GM21619 (cell line): Measurements from ENCODE around the gene NAV1.
"Not testable (repeated sequence)": the region's sequence is repeated elsewhere in the genome, so short reads cannot be mapped to it uniquely, and the experiment has no call there.

Experiments used
- ATAC-seq: cut with Tn5 transposase; IDR thresholded peaks from one replicate; pipeline ENCODE4 v1.9.1; 2021; ENCODE audit not compliant: unreplicated experiment

Gene NAV1

GRCh38 chr1:201565024-201565730 is 26.2 kb downstream of the NAV1 start:
- no peak for ATAC-seq

GRCh38 chr1:201565771-201566528 is 27.0 kb downstream of the NAV1 start:
- no peak for ATAC-seq

DNA sequence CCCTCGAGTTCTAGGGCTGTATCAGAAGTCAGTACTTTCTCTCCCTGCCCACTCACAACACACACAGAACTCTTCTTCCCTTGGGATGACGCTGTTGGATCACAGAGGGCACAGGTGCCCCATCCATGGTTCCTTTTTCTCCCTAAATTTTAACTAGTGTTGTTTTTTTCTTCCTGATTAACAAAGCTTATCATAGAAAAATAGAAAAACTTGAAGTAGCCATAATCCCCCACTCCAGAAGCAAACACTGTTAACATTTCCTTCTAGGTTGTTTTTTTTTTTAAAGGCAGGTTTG is 27.5 kb downstream of the NAV1 start:
- no peak for ATAC-seq

GRCh38 chr1:201566933-201567801 is 28.2 kb downstream of the NAV1 start:
- no peak for ATAC-seq

DNA sequence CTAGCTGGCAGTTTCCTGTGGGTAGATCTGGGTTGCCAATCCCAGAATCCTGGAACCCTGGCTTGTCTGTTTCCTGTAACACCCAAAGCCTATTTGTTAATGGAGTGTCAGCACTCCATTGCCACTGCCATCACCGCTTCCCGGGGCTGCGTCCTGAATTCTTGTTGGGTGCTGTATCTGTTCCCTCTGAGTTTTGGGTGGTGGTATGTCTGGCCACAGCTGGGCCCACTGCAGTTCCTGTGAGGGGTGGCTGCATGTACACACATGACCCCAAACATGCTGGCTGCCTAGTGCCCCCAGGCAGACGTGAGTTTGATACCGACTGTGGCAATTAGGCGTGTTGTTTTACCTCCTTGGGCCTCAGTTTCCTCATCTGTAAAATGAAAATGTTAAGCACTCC is 29.3 kb downstream of the NAV1 start:
- no peak for ATAC-seq

- ATAC-seq = no peak
Observed at GRCh38 chr1:201568859-201569294, 29.9 kb downstream of the NAV1 start.

DNA sequence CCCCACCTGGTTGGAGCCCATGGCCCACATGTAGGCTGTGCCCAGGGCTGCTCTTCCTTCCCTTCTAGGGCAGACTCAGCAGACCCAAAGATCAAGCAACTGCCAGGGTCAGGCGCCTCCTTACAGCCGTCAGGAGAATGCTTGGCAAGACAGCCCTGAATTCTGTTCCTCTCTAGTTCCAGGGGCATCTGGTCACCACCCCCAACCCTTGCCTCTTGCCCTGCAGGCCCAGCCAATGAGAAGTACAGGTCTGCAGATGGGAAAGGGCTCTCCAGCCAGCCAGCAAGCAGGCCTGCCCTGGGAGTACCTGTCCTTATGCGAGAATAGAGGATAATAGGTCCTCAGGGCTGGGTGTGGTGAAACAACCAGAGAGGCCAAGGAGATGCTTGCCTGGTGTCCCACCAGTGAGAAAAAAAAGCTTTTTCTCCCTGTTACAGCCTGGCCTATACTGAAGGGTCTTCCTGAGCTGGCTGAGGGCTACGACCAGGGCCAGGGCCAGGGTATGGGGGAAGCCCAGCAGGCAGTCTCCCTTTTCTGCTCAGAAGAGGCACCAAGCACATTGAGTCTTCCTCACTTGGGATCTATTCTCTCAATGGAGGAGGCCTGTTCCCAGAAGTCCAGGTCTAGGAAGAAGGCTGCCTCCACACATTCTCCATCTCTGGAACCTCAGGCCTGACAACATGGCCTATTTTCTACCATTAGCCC is 31.4 kb downstream of the NAV1 start:
- no peak for ATAC-seq

DNA sequence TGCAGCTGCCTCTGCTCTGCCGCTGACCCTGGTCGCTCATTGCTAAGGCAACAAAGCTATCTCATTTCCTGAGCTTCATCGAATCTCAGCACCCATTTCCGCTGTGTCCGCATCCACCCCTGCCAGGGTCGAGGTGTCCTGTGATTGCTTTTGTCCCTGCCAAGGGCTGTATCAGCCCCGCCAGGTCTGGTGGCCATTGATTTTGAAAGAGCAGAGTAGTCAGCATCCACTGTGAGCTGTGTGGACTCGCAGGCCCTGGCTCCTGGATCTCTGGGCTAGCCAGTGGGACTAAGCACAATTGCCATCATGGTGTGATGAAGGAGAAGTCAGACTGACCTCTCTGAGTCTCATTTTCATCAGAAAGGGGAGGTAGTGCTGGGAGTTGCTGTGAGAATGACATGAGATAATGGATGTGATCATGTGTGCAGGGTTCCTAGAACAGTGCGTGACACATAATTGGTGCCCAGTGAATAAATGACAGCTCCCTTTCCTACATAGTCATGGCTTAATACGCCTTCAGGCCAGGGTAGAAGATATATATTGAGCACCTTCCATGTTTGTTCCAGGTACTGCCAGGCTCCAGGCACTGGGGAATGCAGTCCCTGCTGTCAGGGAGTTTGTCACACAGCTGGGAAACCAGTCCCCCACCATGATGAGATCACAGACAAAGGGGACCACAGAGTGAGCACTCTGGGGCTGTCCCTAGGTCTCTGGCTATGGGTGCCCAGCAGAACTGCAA is 32.1 kb downstream of the NAV1 start:
- no peak for ATAC-seq

DNA sequence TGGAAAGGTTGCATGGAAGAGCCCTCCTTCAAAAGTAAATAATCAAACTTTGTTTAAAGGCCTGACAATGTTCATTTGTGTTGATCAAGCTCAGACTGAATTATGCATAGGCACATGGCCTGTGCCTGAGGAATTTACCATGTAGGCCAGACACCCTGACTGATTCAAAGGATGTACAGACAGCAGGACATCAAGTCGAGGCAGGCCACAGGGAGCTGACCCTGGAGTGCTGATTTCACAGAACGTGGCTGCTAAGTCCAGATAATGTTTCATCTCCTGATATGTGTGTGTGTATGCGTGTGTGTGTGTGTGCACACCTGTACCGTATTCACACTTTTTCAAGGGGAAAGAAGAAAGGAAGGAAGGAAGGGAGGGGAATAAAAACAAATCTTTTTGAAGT is 34.1 kb downstream of the NAV1 start:
- ATAC-seq = no peak

- ATAC-seq = no peak
Observed at GRCh38 chr1:201573923-201574322, 35.0 kb downstream of the NAV1 start.

DNA sequence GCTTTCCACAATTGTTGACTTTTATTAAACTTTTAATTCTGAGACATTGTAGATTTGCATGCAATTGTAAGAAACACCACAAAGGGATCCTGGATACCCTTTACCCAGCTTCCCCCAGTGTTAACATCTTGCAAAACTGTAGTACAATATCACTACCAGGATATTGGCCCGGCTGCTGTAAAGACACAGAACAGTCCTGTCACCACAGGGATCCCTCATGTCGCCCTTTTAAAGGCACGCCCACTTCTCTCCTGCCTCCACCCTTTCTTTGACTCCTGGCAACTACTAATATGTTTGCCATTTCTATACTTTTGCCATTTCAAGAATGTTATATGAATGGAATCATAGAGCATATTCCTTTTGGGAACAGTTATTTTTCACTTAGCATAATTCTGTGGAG is 37.0 kb downstream of the NAV1 start:
- ATAC-seq = no peak

GRCh38 chr1:201576914-201577313 is 38.0 kb downstream of the NAV1 start:
- ATAC-seq = no peak

- no peak for ATAC-seq
Observed at GRCh38 chr1:201578008-201578888, 39.3 kb downstream of the NAV1 start.

- ATAC-seq = not testable (repeated sequence)
Observed at GRCh38 chr1:201581371-201581770, 42.4 kb downstream of the NAV1 start.

- ATAC-seq = no peak
Observed at GRCh38 chr1:201582705-201583442, 43.9 kb downstream of the NAV1 start.

GRCh38 chr1:201583663-201584062 is 44.7 kb downstream of the NAV1 start:
- no peak for ATAC-seq

GRCh38 chr1:201584471-201585092 is 45.7 kb downstream of the NAV1 start:
- ATAC-seq = no peak

- ATAC-seq = no peak
Observed at GRCh38 chr1:201585093-201585483, 46.2 kb downstream of the NAV1 start.
